ENCODE data around the gene CYSRT1.

CYSRT1 gene

GRCh38 chr9:137213160-137214060 lies 11.6 kb upstream of the CYSRT1 start (continued):
- TF ChIP-seq ZBTB44 (tag by site-specific recombination; IDR thresholded peaks at IDR 0.05) (no peak), ZNF621 (tag by site-specific recombination; IDR thresholded peaks at IDR 0.05) (no peak), KLF9 (tag by site-specific recombination; IDR thresholded peaks at IDR 0.05; ENCODE audit: low read depth) (no peak), ZNF404 (tag by site-specific recombination; IDR thresholded peaks at IDR 0.05) (no peak)

GRCh38 chr9:137214620-137215019 lies 10.4 kb upstream of the CYSRT1 start:
- no peaks in the 10 kb centered on the region for H3K9me3 ChIP-seq (ENCODE audit: control insufficient read depth, insufficient read depth, low read depth, low read length)
- no peaks in the 10 kb centered on the region for H3K4me1 ChIP-seq (ENCODE audit: control insufficient read depth, insufficient read depth, low read length)
- peaks cover 3 to 84% of the 10 kb centered on the region in 2 experiments; a peak in 2 of 3 replicates for H3K36me3 ChIP-seq (ENCODE audit: control insufficient read depth in 2 of 2, insufficient read depth in 1 of 2, low read length in 2 of 2)
- TF ChIP-seq ZFHX2 (tag by site-specific recombination; conservative IDR thresholded peaks at IDR 0.05) (peak; percentile 72), ZNF530 (tag by site-specific recombination; IDR thresholded peaks at IDR 0.05; ENCODE audit: low read depth) (no peak), ZNF544 (tag by site-specific recombination; IDR thresholded peaks at IDR 0.05) (no peak), ZNF600 (tag by site-specific recombination; IDR thresholded peaks at IDR 0.05) (0 out of 2 replicates have a peak, but pooled peaks have one; percentile 19), EGR2 (tag by site-specific recombination; IDR thresholded peaks at IDR 0.05; ENCODE audit: low read depth) (peak; percentile 83)
- ChIA-PET CTCF (interaction anchor here (0.5 to 1.1 kb wide), 2 partner anchors 22 to 96 kb away, joined by 3 to 8 read pairs; no protein-coding TSS in a partner anchor), POLR2A (interaction anchor here (0.5 to 17.2 kb wide), 7 partner anchors 6 to 513 kb away, joined by 3 to 304 read pairs (median 4); partner anchors contain the start of genes CYSRT1, NDOR1, RNF208 and RNF224)
- no peak overlapping the region for H3K27ac ChIP-seq (ENCODE audit: extremely low read depth, low read depth, low read length)
- H3K4me3 ChIP-seq (ENCODE audit: low read depth, low read length), result no peak overlapping the region

GRCh38 chr9:137215196-137215986 lies 9.6 kb upstream of the CYSRT1 start:
- CTCF ChIA-PET, result interaction anchor here (1.4 kb wide), 1 partner anchor 9 kb away, joined by 3 read pairs; no protein-coding TSS in a partner anchor
- H3K4me3 ChIP-seq (ENCODE audit: low read depth, low read length), result no peak overlapping the region
- no peak overlapping the region for H3K27ac ChIP-seq (ENCODE audit: extremely low read depth, low read depth, low read length)
- POLR2A ChIA-PET, result interaction anchor here (0.6 to 17.2 kb wide), 4 partner anchors 7 to 64 kb away, joined by 4 to 304 read pairs (median 157); partner anchors contain the start of genes CYSRT1, NDOR1, RNF208 and RNF224
- TF ChIP-seq ZNF560 (tag by site-specific recombination; IDR thresholded peaks at IDR 0.05; ENCODE audit: borderline replicate concordance) (no peak), SCRT2 (tag by site-specific recombination; IDR thresholded peaks at IDR 0.05) (peak; percentile 2; the same call in 1 of the 2 replicates)
- H3K9me3 ChIP-seq (ENCODE audit: control insufficient read depth, insufficient read depth, low read depth, low read length), result no peaks in the 10 kb centered on the region
- no peaks in the 10 kb centered on the region for H3K4me1 ChIP-seq (ENCODE audit: control insufficient read depth, insufficient read depth, low read length)
- H3K36me3 ChIP-seq (ENCODE audit: control insufficient read depth in 2 of 2, insufficient read depth in 1 of 2, low read length in 2 of 2), result peaks cover 0 to 84% of the 10 kb centered on the region in 2 experiments; a peak in 2 of 3 replicates

GRCh38 chr9:137216188-137216965 lies 8.6 kb upstream of the CYSRT1 start:
- no peak overlapping the region for H3K27ac ChIP-seq (ENCODE audit: extremely low read depth, low read depth, low read length)
- no peak overlapping the region for H3K4me3 ChIP-seq (ENCODE audit: low read depth, low read length)
- H3K4me1 ChIP-seq (ENCODE audit: control insufficient read depth, insufficient read depth, low read length), result no peaks in the 10 kb centered on the region
- POLR2A ChIA-PET, result interaction anchor here (0.6 to 17.2 kb wide), 7 partner anchors 6 to 96 kb away, joined by 3 to 304 read pairs (median 8); partner anchors contain the start of genes CYSRT1, NDOR1, RNF208 and RNF224
- no peaks in the 10 kb centered on the region for H3K9me3 ChIP-seq (ENCODE audit: control insufficient read depth, insufficient read depth, low read depth, low read length)
- peaks cover 0 to 81% of the 10 kb centered on the region in 2 experiments; a peak in 1 of 3 replicates for H3K36me3 ChIP-seq (ENCODE audit: control insufficient read depth in 2 of 2, insufficient read depth in 1 of 2, low read length in 2 of 2)
- TF ChIP-seq ZNF704 (tag by site-specific recombination; IDR thresholded peaks at IDR 0.05) (no peak), ZFHX2 (tag by site-specific recombination; conservative IDR thresholded peaks at IDR 0.05) (peak; percentile 46), EGR2 (tag by site-specific recombination; IDR thresholded peaks at IDR 0.05; ENCODE audit: low read depth) (peak; percentile 51)
- CTCF ChIA-PET, result interaction anchor here (1.0 to 1.4 kb wide), 3 partner anchors 8 to 35 kb away, joined by 3 read pairs; no protein-coding TSS in a partner anchor
